Measurements from ENCODE around the gene ZC3H18.

The ZC3H18 gene

GRCh38 chr16:88638323-88639230 is 68.4 kb downstream of the ZC3H18 start, which contains the start of gene IL17C:
Gene IL17C (plus strand): TSS chr16:88638572. CDS start chr16:88638642, 70 bp downstream.
- H3K27ac ChIP-seq (replicated peaks) = no peak within 1 kb of the TSS
- peaks cover 3% of the 10 kb centered on the region for H3K27me3 ChIP-seq (ENCODE audit: insufficient read depth, poor library complexity, severe bottlenecking)
- no peak within 1 kb of the TSS for H3K4me3 ChIP-seq (replicated peaks; ENCODE audit: insufficient read depth, low read length)
- DNase-seq (ENCODE audit: low read depth in 1 of 2, low spot score in 1 of 2) = no peak
- no peak for TF ChIP-seq POLR2AphosphoS5 (IDR thresholded peaks at IDR 0.05; ENCODE audit: low read depth)
- no peak for TF ChIP-seq SPI1 (IDR thresholded peaks at IDR 0.05; ENCODE audit: borderline replicate concordance, low read depth)
- TF ChIP-seq, protein P1, sequence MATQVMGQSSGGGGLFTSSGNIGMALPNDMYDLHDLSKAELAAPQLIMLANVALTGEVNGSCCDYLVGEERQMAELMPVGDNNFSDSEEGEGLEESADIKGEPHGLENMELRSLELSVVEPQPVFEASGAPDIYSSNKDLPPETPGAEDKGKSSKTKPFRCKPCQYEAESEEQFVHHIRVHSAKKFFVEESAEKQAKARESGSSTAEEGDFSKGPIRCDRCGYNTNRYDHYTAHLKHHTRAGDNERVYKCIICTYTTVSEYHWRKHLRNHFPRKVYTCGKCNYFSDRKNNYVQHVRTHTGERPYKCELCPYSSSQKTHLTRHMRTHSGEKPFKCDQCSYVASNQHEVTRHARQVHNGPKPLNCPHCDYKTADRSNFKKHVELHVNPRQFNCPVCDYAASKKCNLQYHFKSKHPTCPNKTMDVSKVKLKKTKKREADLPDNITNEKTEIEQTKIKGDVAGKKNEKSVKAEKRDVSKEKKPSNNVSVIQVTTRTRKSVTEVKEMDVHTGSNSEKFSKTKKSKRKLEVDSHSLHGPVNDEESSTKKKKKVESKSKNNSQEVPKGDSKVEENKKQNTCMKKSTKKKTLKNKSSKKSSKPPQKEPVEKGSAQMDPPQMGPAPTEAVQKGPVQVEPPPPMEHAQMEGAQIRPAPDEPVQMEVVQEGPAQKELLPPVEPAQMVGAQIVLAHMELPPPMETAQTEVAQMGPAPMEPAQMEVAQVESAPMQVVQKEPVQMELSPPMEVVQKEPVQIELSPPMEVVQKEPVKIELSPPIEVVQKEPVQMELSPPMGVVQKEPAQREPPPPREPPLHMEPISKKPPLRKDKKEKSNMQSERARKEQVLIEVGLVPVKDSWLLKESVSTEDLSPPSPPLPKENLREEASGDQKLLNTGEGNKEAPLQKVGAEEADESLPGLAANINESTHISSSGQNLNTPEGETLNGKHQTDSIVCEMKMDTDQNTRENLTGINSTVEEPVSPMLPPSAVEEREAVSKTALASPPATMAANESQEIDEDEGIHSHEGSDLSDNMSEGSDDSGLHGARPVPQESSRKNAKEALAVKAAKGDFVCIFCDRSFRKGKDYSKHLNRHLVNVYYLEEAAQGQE (IDR thresholded peaks at IDR 0.05; ENCODE audit: insufficient replicate concordance, low read depth) = no peak
- TF ChIP-seq CTCF (IDR thresholded peaks at IDR 0.05; ENCODE audit: insufficient read depth, low read length) = no peak

GRCh38 chr16:88639231-88640038 is 69.2 kb downstream of the ZC3H18 start:
- peaks cover 3% of the 10 kb centered on the region for H3K27me3 ChIP-seq (ENCODE audit: insufficient read depth, poor library complexity, severe bottlenecking)
- no peak overlapping the region for H3K27ac ChIP-seq (replicated peaks)
- TF ChIP-seq CTCF (IDR thresholded peaks at IDR 0.05; ENCODE audit: insufficient read depth, low read length) = no peak
- TF ChIP-seq POLR2AphosphoS5 (IDR thresholded peaks at IDR 0.05; ENCODE audit: low read depth) = no peak
- TF ChIP-seq SPI1 (IDR thresholded peaks at IDR 0.05; ENCODE audit: borderline replicate concordance, low read depth) = no peak
- TF ChIP-seq GABPA (IDR thresholded peaks at IDR 0.05; ENCODE audit: low read depth) = no peak
- TF ChIP-seq, protein P1 (IDR thresholded peaks at IDR 0.05; ENCODE audit: insufficient replicate concordance, low read depth) = no peak
- no peak overlapping the region for H3K4me3 ChIP-seq (replicated peaks; ENCODE audit: insufficient read depth, low read length)
- DNase-seq (ENCODE audit: low read depth in 1 of 2, low spot score in 1 of 2) = no peak

GRCh38 chr16:88640039-88640495 is 69.9 kb downstream of the ZC3H18 start:
- TF ChIP-seq CTCF (IDR thresholded peaks at IDR 0.05; ENCODE audit: insufficient read depth, low read length) = no peak
- no peak for TF ChIP-seq SPI1 (IDR thresholded peaks at IDR 0.05; ENCODE audit: borderline replicate concordance, low read depth)
- TF ChIP-seq GABPA (IDR thresholded peaks at IDR 0.05; ENCODE audit: low read depth) = no peak
- no peak for TF ChIP-seq POLR2AphosphoS5 (IDR thresholded peaks at IDR 0.05; ENCODE audit: low read depth)
- TF ChIP-seq, protein P1 (IDR thresholded peaks at IDR 0.05; ENCODE audit: insufficient replicate concordance, low read depth) = no peak
- no peak overlapping the region for H3K27ac ChIP-seq (replicated peaks)
- H3K27me3 ChIP-seq (ENCODE audit: insufficient read depth, poor library complexity, severe bottlenecking) = peaks cover 3% of the 10 kb centered on the region
- DNase-seq (ENCODE audit: low read depth in 1 of 2, low spot score in 1 of 2) = no peak
- no peak overlapping the region for H3K4me3 ChIP-seq (replicated peaks; ENCODE audit: insufficient read depth, low read length)

Measured in HL-60 (cell line).